NCI-H1105 treated with DMSO at 0.1 percent for 48 hours (cell line): ENCODE data around the gene FNDC10.
"Not testable (repeated sequence)": the region's sequence is repeated elsewhere in the genome, so short reads cannot be mapped to it uniquely, and the experiment has no call there.

Source experiments
- DNase-seq: peaks from one replicate; lab custom pipeline; 2025; lab: John Stamatoyannopoulos, UW

Gene FNDC10

DNA sequence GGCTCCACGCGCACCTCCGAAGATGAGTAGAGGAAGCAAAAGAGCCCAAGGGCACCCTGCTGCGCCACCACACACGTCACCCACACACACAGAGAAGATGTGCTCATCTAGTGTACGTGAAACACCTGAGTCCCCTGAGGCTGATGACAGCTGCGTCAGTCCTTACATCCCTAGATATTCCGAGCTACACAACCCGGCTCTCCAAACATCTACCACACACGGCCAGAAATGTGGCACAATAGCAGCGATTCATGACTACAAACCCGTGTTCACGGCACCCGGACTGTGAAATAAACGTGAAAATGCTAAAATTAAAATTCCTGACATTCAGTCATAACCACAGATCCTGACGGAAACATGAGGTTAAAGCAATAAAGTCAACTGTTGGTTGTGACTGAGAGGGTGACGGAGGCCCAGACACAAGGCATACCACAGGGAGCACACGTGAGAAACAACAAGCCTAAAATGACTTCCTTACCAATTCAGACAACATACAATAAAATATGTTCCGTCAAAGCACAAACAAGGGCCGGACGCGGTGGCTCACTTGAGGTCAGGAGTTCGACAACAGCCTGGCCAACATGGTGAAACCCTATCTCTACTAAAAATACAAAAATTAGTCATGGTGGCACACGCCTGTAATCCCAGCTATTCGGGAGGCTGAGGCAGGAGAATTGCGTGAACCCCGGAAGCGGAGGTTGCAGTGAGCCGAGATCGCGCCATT lies 32.6 kb downstream of the FNDC10 start:
- DNase-seq, result no peak

DNA sequence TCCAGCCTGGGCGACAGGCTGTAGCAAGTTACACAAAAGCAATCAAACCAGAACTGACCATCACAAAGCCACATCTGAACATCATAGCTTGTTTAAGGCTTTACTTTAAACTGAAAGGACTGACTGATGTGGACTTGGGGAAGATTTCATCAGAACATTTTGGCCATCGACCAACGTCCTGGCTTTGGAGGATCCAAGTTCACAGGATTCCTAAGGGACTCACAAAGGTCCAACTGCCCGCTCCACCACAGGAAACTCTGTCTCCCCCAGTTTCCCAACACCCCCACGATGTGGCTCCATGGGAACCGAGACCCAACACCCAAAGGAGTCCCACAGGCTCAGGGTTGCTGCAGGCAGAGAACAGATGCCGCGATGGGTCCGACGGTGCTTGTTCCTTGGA lies 34.6 kb downstream of the FNDC10 start:
- DNase-seq, result no peak

DNA sequence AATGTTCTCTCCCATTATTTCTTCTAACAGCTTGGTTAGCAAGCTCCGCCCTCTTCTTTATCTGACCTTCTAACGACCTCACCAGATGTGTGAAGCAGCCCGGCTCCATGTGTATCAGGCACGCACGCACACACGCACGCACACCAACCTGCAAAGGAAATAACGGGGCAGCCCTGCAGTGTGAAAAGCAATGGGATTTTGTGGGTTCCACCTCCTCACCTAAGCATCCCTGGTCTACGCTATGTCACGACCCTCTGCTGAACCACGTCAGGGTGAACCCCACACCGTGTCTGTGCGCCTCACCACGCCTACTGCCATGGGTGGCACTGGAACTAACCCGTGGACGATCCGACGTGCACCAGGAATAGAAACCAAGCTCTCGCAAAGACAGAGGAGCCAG lies 35.7 kb downstream of the FNDC10 start:
- DNase-seq, result no peak

DNA sequence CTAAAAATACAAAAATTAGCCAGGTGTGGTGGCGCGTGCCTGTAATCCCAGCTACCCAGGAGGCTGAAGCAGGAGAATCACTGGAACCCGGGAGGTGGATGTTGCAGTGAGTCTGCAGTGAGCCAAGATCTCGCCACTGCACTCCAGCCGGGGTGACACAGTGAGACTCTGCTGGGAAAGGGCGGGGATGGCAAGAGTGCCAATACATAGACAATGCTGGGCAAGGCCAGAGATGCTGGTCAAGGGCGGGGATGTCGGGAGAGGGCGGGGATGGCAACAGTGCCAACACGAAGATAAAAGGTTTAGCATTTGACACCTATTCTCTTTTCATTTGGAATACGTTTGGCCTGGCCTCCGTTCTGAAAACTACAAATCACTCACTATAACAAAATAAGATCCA lies 36.2 kb downstream of the FNDC10 start:
- no peak for DNase-seq

DNA sequence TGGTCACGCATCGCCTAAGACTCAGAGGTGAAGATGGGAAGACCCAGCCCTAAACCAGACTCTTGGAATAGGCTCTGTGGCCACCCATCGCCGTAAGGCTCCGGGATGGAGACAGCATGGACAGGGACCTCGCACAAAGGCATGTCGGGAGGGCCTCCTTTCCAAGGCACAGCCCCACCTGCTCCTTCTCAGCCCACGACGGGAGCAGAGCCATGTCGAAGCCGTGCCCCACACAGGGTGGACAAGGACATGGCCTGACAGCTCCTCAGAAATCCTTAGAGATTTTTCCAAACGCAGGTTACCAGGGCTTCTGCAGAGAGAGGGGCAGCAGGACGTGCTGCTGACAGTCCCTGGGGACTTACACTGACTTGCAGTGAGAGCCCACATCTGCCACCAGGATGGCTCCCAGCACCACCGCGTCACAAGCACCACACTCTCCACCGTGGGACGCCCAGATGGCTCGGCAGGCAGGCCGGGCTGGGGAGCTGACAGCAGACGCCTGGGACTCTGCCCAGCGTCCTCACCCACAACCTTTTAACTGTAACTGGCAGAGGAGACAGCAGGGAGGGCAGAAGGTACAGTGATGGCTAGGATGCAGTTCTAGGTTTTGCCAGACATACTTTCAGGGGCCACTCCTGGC lies 37.3 kb downstream of the FNDC10 start:
- no peak for DNase-seq

GRCh38 chr1:1561801-1562470 lies 38.0 kb downstream of the FNDC10 start:
- no peak for DNase-seq

- no peak for DNase-seq
Measured at GRCh38 chr1:1560178-1560577, 39.8 kb downstream of the FNDC10 start.

GRCh38 chr1:1559066-1559465 lies 40.9 kb downstream of the FNDC10 start:
- DNase-seq, result no peak

GRCh38 chr1:1558591-1558990 lies 41.3 kb downstream of the FNDC10 start:
- DNase-seq, result no peak

DNA sequence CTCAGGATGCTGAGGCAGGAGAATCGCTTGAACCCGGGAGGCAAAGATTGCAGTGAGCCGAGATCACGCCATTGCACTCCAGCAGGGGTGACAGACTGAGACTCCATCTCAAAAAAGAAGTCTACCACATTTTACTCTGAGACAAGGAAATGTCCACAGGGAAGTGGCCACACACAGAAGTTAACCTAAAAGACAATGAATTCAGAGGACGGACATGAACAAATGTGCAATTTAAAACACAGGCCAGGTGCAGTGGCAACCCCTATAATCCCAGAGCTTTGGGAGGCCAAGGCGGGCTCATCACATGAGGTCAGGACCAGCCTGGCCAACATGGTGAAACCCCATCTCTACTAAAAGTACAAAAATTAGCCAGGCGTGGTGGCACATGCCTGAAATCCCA lies 42.2 kb downstream of the FNDC10 start:
- DNase-seq, result not testable (repeated sequence)

GRCh38 chr1:1556961-1557360 lies 43.0 kb downstream of the FNDC10 start:
- not testable (repeated sequence) for DNase-seq

- DNase-seq, result no peak
Measured at GRCh38 chr1:1556505-1556904, 43.4 kb downstream of the FNDC10 start.

DNA sequence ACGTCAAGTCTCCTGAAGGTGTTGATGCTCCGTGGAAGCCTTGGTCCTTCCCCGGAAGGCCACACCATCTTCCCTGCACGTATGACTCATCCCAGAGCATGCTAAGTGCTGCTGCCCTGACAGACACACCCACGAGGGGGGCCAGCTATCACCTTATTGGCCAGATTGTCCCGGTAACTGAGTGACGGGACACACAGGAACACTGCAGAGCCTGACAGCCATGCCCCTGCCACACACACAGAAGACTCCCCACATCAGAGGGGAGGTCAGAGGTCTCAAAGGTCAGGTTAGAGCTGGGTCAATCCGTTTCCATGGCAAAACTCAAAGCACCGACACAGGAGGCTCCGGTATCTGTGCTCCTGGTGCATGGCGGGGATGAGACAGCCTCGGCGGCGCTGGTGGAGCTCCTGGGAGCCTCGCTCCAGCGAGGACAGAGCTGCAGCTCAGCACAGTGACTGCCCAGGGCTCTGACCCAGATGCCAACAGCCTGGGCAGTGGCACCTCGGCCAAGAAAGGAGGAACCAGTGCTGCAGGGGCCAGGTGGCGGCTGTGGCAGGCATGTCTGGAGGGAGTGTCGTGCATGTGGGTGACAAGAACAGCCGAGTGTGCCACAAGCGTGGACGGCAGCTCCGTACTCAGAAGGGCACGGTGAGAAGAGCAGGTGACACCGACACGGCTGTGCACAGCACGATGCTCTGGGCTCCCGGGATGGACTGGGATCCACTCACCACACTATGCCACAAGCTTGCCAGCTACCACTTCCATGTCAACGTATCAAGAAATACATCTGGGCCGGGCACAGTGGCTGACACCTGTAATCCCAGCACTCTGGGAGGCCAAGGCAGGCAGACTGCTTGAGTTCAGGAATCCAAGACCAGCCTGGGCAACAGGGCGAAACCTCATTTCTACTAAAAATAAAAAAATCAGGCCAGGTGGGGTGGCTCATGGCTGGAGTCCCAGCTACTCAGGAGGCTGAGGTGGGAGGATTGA lies 44.7 kb downstream of the FNDC10 start:
- no peak for DNase-seq

DNA sequence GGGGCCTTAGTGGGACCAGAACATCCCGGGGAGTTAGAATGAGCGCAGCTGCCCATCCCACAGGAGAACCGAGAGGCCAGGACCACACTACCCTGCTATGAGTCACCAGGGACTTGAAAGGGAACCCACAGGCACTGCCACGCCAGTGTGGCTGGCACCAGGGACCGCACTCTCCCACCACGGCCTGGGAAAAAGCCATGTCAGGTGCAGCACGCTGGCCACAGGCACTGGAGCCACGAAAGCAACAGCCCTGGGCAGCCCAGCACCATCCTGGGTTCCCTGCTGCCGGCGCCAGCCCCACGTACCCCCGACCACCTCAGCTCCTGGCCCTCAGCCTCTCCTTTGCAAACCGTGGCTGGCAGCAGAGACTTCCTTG lies 45.4 kb downstream of the FNDC10 start:
- no peak for DNase-seq

DNA sequence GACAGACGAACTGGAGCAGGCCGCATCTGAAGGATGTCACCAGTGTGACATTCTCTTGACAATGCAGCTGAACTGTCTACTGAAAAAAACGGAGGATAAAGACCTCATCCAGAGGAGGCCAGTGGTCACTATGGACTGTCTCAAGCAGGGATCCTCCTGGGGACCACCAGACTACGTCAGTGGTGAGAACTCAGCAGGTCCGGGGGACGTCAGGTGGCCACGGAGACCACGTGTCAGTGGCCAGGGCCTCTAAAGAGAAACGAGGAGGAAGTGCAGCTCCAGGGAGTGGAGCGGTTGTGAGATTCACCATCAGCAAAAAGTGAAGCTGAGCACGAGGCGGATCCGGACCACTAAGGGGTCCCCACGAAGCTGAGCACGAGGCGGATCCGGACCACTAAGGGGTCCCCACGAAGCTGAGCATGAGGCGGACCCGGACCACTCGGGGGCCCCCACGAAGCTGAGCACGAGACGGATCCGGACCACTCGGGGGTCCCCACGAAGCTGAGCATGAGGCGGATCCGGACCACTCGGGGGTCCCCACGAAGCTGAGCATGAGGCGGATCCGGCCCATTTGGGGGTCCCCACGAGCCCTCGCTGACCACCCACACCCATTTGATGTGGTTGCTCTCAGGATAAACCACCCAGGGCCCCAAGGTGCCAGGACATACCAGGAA lies 46.0 kb downstream of the FNDC10 start:
- DNase-seq, result no peak

DNA sequence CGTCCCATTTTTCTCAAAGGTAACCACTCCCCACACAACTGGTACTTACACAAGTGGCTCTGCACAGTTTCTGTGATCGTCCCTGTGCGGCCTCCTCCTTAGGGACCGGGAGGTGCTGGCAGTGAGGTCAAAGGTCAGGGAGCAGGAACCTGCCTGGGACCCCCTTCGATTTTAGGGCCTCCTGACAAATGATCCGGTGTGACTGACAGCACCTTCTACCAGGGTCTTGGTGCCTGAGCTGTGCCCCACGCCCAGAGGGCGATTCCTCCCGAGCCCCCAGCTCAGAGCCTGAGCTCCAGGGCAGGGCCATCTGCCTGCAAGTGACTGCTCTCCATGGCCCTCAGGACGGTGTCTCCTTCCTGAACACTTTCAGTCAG lies 47.7 kb downstream of the FNDC10 start:
- no peak for DNase-seq

DNA sequence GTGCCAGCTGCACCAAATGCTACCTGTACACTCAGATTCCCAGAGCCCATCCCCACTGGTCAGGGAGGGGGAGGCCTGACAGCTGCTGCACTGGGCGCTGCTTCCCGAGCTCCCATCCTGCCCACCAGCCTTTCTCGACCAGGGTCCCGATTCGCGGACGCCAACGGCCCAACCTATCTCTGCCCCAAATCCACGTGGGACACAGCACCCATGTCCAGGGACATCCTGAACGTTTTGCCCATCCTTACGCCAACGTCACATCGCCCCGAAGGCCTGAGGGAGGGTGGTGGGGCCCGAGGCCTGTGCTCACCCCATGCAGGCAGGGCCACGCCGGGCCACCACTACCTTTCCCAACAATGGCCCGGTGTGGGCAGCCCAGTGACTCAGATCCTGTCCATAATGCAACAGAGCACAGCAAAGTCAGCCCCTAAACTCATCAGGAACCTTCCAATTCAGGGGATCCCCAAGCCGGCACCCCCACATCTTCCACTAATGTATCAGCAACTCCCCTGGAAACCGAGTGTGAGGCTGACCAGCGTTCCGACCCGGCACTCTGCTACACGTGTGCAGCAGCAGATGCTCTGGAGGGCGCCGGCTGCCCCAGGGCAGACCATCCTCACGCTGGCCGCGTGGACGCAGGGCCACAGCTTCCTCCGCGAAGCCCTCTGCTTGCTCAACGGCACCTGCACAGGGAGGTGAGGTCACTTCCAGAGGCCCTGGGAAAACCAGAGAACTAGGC lies 48.2 kb downstream of the FNDC10 start:
- no peak for DNase-seq

DNA sequence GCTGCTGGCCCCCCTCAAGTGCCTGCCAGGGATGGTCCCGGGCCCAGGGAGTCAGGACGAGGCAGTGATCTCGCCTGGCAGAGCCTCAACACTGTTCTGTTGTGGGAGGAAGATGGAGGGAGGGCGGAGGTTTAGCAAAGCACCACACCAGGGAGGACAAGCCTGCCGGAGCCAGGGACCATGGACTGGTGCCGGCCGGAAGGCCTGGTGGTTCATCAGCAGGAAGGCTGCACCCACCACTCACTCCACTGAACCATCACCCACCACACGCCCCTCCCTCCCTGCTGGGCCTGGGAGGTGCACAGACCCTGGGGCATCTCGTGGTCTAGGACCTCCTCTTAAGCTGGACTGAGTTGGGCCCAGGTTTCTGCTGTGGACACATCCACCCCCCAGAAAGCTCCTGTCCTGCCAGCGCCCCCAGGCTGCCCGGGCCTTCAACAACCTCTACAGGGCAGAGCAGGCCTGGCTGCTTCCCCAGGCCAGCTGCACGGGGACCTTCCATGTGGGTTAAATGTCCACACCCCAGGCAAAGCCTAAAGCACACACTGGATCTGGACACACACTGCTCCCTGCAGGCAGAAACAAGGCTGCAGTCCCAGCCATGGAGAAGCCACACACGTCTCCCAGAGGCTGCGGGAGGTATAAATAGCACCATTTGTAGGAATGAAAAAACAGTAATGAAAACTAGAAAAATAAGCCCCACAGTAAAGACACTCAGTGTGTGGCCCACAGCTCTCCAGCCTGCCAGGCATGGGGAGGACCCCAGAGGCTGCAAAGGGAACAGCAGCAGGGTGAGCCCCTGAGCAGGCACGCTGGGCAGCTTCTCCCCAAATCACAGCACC lies 49.1 kb downstream of the FNDC10 start:
- no peak for DNase-seq

- no peak for DNase-seq
Measured at GRCh38 chr1:1550087-1550486, 49.8 kb downstream of the FNDC10 start.

GRCh38 chr1:1548591-1548990 lies 51.3 kb downstream of the FNDC10 start:
- no peak for DNase-seq
